NCI-H2029 treated with DMSO at 0.1 percent for 48 hours (cell line): ENCODE results near the gene PGC.
"Not testable (repeated sequence)": the region's sequence is repeated elsewhere in the genome, so short reads cannot be mapped to it uniquely, and the experiment has no call there.

Source experiments
- DNase-seq: peaks from one replicate; lab custom pipeline; 2025; lab: John Stamatoyannopoulos, UW

Gene PGC

GRCh38 chr6:41775293-41775882 lies 28.2 kb upstream of the PGC start:
- no peak for DNase-seq

- no peak for DNase-seq
These were observed 27.6 kb upstream of the PGC start for GRCh38 chr6:41774841-41775240.

GRCh38 chr6:41771058-41771983 lies 24.1 kb upstream of the PGC start:
- no peak for DNase-seq

GRCh38 chr6:41770381-41771057 lies 23.3 kb upstream of the PGC start:
- DNase-seq: no peak

- no peak for DNase-seq
These were observed 22.2 kb upstream of the PGC start for GRCh38 chr6:41769376-41769775.

- DNase-seq: no peak
These were observed 21.5 kb upstream of the PGC start for GRCh38 chr6:41768545-41769308.

- no peak for DNase-seq
These were observed 20.1 kb upstream of the PGC start for GRCh38 chr6:41767112-41767833.

- not testable (repeated sequence) for DNase-seq
These were observed 19.0 kb upstream of the PGC start for GRCh38 chr6:41766043-41766664.

- no peak for DNase-seq
These were observed 16.3 kb upstream of the PGC start for GRCh38 chr6:41763470-41763869.

GRCh38 chr6:41759905-41760579 lies 12.8 kb upstream of the PGC start:
- no peak for DNase-seq

- DNase-seq: no peak
These were observed 12.1 kb upstream of the PGC start for GRCh38 chr6:41759106-41759904.

GRCh38 chr6:41758641-41759035 lies 11.4 kb upstream of the PGC start:
- DNase-seq: no peak

GRCh38 chr6:41757931-41758640 lies 10.9 kb upstream of the PGC start:
- no peak for DNase-seq

GRCh38 chr6:41757271-41757670 lies 10.1 kb upstream of the PGC start:
- DNase-seq: no peak

- no peak for DNase-seq
These were observed 9.2 kb upstream of the PGC start for GRCh38 chr6:41756354-41756753.

- DNase-seq: no peak
These were observed 8.7 kb upstream of the PGC start for GRCh38 chr6:41755895-41756294.

GRCh38 chr6:41750374-41750773 lies 3.2 kb upstream of the PGC start:
- DNase-seq: no peak

- no peak for DNase-seq
These were observed 1.3 kb upstream of the PGC start for GRCh38 chr6:41748542-41748941.

GRCh38 chr6:41748102-41748477 lies 893 bp upstream of the PGC start:
- DNase-seq: no peak
